ENCODE data around the gene ANKS1B.

GRCh38 chr12:98814254-98814653, 1170.5 kb downstream of the ANKS1B start:
- TF ChIP-seq ZNF274 (IDR thresholded peaks at IDR 0.05; ENCODE audit: low read depth, low read length) (no peak), YY1 (IDR thresholded peaks at IDR 0.05; ENCODE audit: insufficient read depth, insufficient read length) (no peak), SUZ12 (IDR thresholded peaks at IDR 0.05; ENCODE audit: extremely low read depth, insufficient read depth, insufficient read length) (no peak)
